GM19240 (cell line): Measurements from ENCODE around the gene SND1.

Source experiments
- DNase-seq: peaks from one replicate; pipeline ENCODE4 v3.0.0; 2011; ENCODE audit warnings: low spot score; ENCODE audit not compliant: insufficient read length

The SND1 gene

DNA sequence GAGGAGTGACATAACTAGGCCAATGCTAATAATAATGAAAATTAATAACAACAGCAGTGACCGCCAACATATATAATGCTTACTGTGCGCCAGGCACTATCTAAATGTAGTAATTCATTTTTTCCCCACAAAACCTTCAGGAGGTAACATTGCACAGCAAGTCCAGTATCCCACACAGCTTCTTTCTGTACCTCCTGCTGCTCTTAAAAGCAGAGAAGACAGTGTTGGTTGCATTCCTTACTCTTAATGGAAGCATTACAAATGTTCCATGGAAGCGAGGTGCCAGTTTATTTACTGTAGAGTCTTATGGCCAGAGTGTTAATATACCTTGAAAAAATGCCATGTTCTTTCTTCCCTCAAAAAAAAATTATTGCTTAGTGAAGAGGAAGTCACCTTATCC lies 211.1 kb downstream of the SND1 start:
- DNase-seq, result no peak

DNA sequence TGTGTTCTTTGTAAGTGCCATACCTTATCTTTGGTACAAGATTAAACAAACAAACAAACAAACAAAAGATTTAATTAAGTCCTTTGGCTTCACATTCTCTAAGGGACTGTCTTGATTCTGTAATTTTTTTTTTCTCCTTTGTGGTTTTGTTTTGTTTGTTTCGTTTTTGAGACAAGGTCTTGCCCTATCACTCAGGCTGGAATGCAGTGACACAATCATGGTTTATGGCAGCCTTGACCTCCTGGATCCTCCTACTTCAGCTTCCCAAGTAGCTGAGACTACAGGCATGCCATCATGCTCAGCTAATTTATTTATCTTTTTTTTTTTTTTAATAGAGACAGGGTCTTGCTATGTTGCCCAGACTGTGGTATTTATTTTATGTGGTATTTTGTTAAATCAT lies 213.5 kb downstream of the SND1 start:
- no peak for DNase-seq

DNA sequence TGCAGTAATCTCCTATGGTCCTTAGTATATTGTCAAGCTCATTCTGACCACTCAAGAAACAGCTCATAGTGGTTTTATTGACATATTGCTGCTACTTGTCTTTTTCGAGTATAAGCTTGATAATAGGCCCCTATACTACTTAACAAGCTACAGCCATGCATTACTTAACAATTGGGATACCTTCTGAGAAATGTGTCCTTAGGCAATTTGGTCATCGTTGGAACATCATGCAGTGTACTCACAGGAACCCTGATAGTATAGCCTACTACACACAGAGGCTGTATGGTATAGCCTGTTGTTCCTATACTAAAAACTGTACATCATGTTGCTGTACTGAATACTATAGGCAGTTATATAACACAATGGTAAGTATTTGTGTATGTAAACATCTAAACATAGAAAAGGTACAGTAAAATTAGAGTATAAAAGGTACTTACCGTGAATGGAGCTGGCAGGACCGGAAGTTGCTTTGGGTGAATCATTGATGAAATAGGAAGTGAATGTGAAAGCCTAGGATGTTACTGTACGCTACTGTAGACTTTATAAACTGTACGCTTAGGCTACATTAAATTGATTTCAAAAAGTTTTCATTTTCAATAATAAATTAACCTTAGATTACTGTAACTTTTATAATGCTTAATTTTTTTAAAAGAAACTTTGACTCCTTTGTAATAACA lies 218.4 kb downstream of the SND1 start:
- no peak for DNase-seq

DNA sequence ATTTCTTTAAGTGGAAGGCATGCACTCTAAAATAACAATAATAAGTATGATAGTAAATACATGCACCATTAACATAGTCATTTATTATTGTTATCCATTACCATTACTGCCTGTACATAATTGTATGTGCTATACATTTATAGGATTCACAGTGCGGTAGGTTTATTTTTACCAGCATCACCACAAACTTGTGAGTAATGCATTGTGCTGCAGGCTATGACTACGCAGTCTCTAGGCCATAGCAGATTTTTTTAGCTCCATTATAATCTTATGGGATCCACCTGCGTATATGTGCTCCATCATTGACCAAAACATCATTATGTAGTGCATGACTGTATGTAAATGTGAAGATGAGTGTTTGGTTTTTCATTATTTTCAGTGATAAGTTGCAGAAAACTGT lies 219.2 kb downstream of the SND1 start:
- DNase-seq, result no peak

DNA sequence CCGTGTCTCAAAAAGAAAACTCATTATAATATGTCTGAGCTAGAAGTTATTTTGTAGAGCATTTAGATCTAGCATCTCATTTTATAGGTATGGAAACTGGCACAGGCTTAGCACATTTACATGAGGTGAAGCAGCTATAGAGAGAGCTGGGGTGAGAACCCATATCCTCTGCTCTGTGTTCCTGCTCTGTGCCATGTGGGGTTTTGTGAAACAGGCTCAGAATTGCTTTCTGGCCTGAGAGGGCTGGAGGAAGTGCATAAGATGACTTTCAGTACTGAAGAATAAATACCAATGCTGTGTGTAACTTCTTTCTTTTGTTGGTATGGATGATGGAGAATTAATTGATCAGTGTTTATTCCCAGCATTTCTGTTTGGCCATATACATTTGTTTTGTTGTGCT lies 220.1 kb downstream of the SND1 start:
- peak; percentile 5 for DNase-seq

DNA sequence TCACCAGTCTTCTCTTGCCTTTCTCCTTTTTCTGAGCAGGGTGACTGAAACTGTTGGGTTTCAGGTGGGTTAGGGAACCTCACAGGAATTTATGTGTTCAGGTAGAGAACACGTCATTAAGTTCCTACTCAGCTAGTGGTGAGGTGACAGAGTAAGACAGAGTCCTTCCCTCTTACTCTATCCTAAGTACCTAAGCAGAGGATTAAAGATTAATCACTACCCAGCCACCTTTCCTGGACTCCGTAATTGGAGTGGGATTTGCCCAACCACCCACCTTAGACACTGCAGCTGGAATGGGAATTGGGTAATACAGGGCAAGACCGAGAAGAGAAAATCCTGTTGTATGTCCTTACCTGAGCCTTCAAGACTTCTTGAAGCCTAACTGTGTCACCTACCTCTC lies 221.2 kb downstream of the SND1 start:
- DNase-seq, result no peak

DNA sequence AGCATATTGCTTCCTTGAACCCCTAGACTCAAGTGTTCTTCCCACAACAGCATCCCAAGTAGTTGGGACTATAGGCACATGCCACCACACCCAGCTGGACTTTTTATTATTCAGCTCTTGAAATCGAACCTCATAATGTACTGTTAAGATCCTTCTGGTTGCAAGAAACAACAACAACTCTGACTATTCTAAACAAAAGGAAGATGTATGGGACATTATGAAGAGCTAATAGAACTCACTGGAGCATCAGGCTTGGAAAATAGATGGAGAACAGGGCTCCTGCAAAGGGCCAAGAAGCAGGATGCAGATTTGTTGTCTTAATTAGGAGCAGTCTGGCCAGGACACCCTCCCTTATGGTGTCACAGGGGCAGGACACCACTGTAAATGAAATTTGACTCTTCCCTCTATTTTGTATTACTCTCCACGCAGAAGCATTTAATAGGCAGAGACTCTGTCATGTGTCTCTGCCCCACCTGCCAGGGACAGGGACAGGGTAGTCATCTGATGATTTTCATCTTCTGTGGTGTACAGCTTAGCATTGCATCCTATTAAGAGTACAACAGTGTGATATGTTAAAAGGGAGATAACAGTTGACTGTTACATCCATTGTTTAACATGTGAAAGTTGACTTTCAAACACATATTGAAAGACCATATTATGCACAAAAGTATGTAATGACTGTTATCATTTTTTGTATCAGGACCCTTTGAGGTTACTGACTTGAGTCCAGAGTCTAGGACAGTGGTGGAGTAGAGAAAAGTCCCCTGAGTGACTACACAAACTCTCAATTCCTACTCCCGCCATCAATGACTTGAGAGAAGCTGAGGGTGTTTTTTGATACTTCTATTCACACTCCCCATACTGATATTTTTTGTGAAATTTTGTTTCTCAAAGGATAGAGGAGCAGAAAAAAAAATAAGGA lies 222.0 kb downstream of the SND1 start:
- DNase-seq, result no peak

DNA sequence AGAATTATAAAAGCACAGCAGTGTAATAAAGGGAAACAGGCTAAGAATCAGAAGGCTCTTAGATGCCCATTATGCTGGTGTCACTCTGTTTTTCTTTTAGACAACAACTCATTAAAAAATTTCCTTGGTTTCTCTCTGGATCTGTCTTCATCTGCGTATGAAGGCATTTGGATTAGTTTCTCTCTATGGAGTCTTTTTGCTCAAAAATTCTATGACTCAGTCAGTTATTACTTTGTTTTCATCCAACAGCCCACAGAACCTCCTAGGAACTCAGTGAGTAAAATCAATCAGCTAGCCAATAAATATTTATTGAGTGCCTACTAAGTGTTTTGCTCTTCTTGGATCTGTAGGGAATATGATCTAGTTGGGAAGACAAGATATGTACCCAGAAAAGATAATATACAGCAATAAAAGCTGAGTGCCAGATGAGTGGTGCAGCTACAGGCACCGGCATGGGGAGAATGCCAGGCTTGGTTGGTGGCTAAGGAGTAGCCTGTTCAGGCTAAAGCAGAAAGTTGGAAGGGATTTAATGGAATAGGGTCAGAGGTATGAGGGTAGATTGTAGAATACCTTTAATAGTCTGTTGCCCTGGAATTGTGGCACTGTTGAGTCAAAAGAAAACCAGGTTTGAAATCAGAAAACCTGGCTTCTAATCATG lies 223.1 kb downstream of the SND1 start:
- no peak for DNase-seq

DNA sequence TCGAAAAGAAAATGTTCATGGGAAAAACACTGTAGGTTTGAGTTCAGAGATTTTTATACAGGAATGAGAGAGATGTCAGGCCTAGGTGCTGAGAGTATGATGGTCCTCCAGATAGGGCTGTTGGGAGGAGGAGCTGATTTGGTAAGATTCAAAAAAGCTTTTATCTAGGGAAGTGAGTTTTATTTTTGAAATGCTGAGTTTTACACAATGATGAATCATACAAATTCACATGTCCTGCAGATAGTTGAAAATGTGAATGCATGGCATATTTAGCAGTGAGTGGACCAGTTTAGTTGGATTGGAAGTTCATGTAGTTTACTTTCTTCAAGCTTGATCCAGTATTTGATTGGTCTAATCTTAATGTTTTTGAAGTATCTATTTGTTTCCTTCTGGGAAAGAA lies 224.4 kb downstream of the SND1 start:
- DNase-seq, result no peak

DNA sequence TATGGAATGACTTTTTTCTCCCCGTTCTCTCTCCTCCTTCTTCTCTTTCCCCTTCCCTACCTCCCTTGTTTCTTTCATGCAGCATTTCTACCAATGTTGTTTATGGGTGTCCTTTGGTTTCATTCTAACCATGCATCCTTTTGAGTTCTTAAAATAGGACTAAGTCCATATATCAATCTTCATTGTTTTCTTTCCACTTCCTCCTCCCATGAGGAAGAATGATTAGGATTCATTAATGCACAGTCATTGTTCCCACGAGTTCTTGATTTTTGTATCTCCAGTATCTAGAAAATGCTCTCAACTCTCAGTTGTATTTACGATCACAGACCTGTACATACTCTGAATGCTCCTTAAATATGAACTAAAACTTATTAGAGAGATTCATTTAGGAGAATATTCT lies 226.0 kb downstream of the SND1 start:
- no peak for DNase-seq

DNA sequence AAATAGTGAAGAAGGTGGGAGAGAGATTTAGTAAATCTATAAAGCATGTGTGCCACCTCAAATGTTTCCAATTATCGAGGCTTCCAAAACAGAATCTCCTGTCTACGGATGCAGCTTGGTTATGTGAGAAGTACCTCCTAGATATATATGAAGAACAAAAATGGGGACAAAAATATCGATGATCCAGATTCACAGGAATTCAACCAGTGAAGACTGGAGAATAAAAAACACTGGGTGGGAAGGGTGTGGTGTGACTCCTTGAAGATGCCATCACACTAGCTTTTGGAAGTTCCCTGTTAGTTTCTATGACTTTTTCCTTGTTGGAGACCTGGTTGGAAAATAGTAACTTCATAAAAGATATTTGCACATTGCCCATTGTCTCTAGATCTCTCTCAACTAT lies 226.8 kb downstream of the SND1 start:
- DNase-seq, result no peak

DNA sequence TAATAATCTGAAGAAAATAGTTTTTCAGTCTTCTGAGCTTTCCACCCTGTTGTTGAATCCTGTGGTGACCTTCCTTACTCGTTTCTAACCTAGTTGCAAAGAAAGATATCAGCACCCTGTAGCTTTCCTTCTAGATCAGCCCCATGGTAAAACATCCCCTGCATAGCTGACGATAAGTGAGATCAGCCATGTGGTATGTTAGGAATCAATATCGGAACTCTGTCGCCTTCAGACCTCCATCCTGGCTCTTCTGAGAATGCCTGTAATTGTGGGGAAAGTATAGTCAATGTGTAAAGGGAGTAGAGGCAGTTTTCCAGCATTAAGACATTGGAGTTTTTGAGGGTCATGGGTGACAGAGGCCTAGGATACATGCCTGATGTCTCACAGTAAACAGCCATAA lies 227.4 kb downstream of the SND1 start:
- no peak for DNase-seq

DNA sequence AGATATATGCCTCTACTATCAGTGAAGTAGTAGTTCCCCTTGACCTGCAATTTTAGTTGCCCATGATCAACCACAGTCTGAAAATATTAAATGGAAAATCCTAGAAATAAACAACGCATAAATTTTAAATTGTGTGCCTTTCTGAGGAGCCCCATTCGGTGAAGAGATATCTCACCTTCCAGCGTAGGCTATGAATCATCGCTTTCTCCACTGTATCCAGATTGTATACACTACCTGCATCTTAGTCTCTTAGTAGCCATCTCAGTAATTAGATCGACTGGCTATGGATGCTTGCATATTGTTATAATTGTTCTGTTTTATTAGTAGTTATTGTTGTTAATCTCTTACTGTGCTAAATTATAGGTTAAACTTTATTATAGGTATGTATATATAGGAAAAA lies 227.9 kb downstream of the SND1 start:
- no peak for DNase-seq

DNA sequence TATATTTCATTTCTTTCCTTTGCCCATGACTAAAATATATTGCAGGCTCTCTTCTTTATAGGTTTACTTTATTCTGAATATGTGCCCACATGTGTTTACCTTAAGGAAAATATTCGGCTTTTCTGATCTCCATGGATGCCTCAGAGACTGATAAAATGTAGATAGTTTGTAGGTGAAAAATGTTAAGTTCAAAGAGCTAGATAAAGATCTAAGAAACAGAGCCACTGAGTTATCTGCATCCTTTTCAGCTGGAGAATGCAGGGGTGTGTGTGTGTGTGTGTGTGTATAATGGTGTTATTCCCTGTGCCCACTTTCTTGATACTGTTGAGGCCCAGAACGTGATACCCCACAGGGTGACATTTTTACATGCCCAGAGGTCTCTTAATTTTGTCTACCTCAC lies 228.5 kb downstream of the SND1 start:
- DNase-seq, result no peak

DNA sequence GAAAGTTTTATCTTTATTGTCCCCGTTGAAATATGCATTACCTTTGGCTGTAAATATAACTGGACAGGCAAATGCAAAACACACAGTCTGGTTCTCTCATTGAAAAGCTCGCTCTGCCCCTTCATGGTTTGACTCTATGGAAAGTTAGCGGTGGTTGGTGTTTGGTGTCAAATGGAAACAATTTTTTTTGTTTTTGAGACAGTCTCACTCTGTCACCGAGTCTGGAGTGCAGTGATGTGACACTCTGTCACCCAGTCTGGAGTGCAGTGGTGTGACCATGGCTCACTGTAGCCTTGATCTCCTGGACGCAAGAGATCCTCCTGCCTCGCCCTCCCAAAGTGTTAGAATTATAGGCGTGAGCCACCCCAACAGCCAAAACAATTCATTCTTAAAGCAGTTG lies 229.6 kb downstream of the SND1 start:
- no peak for DNase-seq

DNA sequence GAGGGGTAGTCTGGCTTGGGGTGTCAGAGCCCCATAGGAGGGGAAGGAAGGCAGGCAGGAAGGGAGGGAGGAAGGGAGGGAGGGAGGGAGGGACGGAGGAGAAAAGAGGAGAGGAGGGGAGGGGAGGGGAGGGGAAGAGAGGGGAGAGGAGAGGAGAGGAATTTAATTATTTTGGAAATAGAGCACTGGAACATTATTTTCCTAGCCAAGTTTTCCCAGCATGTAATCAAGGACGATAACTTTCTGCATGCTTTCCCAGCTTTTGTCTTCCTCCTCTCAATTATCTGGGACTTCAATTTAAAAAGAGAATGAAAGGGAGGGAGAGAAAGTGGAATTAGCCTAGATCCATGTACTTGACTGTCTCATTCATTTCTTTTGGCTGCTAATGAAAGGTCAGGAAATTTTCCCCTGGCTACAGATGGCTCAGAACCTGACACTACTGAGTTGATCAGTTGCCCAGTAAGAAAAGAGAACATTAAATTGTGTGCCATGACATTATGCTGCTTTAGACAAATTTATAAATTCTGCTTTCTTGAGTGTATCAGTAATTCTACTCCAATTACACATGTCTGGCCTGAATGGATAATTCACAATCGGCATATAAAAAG lies 230.4 kb downstream of the SND1 start:
- no peak for DNase-seq

DNA sequence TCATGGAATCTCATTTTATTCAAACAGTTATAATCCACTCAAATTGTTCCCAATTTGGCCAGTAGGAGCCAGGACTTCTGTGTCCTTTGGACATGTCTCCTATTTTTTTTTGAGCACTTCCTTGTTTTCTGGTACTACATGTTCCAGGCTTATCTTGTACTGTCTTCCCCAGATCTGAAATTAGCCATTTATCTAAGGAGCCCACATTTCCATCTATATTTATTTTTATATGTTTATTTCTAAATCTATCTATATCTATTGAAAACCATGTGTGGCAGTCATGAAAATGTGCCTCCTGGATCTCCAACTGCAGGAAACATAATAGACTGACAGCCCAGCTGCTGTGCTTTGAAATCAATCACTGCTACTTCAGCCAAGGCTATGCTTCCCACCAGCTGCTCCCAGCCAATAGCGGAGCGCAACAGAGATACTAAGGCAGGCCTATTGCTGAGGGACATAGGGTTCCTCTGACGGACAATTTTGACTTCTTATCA lies 232.1 kb downstream of the SND1 start:
- no peak for DNase-seq

DNA sequence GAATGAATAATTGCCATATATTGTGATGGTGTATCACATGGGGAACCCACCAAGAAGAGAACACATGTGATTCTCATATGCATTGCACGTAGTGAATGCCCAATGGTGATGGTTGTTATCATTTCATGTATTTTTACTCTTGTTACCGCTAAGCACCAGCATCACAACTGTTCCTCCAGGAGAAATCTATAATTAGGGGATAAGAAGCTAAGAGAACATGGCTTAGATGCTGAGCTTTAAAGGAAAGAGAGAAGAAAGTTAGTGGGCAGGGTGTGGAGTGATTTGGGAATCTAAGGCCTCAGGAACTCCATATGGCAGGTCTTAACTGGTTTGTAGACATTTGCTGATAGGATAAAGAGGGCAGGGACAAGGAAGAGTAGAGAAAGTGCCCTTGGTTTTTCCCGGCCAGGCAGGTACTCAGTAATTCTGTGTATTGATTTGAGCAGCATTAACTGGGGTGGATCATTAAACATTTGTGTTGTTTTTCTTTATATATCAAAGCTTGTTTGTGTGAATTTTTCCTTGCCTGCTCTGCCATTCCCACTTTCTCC lies 233.3 kb downstream of the SND1 start:
- DNase-seq, result no peak

DNA sequence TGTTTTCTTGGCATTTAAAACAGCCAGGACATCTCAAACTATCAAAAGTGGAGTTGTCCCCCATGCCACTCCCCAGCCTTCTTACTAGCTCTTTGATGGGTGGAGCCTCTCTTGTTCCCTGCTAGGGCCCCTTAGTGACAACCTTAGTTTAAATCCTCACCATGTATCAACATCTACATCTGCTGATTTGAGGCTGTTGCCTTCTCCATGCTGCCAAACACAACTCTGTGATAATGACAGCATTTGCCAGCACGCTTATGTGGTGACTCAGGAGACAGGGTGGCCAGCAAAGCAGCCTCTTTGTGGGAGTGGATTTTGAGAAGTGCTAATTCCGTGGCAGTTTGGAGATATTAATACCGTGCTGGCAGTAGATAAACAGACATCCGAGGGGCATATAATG lies 233.8 kb downstream of the SND1 start:
- no peak for DNase-seq

DNA sequence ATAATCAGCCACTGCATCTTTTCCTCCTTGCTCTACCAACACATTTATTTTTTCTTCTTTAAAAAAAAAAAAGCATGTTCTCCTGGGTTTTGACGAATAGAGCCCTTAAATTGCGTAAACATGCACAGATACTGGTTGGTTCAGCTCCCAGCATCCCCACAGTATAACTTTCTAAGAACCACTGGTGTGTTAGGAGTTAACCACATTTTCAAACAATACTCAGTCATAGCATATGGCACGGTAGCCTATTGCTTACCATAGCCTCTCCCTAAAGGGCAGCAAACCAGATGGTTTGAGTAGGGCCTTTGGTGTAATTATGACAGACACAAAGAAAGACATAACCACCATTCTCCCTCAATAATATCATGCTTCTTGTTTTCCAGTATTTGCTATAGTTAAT lies 234.3 kb downstream of the SND1 start:
- DNase-seq, result no peak

DNA sequence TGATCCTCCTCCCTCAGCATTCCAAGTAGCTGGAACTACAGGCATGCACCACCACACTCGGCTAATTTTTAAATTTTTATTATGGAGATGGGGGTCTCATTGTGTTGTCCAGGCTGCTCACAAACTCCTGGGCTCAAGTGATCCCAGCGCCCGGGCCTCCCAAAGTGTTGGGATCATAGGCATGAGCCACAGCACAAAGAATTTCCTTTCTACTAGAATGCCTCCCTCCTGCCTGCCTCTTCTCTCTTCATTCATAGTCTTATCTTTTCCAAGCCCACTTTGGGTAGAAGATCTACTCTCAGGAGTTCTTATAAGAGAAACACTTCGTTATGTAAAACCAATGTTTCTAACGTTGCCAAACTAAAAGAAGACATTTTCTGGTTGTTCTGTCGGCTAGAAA lies 235.1 kb downstream of the SND1 start:
- no peak for DNase-seq

DNA sequence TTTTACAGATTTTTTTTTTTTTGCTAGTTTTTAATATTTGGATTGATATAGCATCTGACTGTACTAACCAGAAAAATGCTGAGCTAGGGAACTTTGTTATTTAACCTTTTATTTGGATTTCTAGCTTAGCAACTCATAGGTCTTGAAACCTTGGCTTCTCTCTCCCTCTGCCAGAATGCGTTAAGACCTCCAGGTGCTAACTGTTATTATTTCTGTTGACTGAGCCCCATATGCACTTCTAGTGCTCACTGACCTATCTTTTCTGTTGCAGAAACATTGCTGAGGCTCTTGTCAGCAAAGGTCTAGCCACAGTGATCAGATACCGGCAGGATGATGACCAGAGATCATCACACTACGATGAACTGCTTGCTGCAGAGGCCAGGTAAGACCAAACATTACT lies 235.6 kb downstream of the SND1 start:
- DNase-seq, result no peak
